Erythroblast (primary cell): ENCODE measurements around the gene RRAGA.

Source experiments
- GATA1 ChIP-seq: IDR thresholded peaks from 2 replicates; pipeline ENCODE4 v1.6.1; 2011; ENCODE audit warnings: low read depth, mild to moderate bottlenecking, control low read depth, low read length, moderate library complexity
- POLR2A ChIP-seq: IDR thresholded peaks from 2 replicates; pipeline ENCODE4 v1.6.1; 2011; ENCODE audit warnings: mild to moderate bottlenecking, low read length

- TF ChIP-seq POLR2A (no peak), GATA1 (no peak)
These were observed 16.2 kb upstream of the RRAGA start, which contains the start of gene SAXO1 for GRCh38 chr9:19033015-19033414.
